Sigmoid colon (tissue), 4 donors: ENCODE measurements around the gene SWSAP1.

ENCODE experiments used
- EP300 ChIP-seq, 4 donors: sonication (generic); formaldehyde crosslinking; IDR thresholded peaks; one replicate each; pipeline ENCODE4 v1.6.1; 2017; ENCODE audit warnings: antibody characterized with exemption in 4 of 4
- POLR2A ChIP-seq, 2 donors: fragments of 450-650 bp; IDR thresholded peaks; one replicate each; pipeline ENCODE4 v1.6.1; 2016; ENCODE audit warnings: antibody characterized with exemption in 2 of 2, mild to moderate bottlenecking in 2 of 2, moderate library complexity in 2 of 2
- POLR2AphosphoS5 ChIP-seq, 4 donors: sonication (generic); formaldehyde crosslinking; IDR thresholded peaks; one replicate each; pipeline ENCODE4 v1.6.1; 2017; ENCODE audit warnings: antibody characterized with exemption in 4 of 4
- TF ChIP-seq, protein P1 (sequence below), 4 experiments: fragments of 450-650 bp in 3 of 4; fragments of 200-600 bp in 1 of 4; IDR thresholded peaks; one replicate each; pipeline ENCODE4 v1.5.1; 2016 to 2019; ENCODE audit warnings: antibody characterized with exemption in 4 of 4, mild to moderate bottlenecking in 3 of 4, moderate library complexity in 2 of 4

DNA sequence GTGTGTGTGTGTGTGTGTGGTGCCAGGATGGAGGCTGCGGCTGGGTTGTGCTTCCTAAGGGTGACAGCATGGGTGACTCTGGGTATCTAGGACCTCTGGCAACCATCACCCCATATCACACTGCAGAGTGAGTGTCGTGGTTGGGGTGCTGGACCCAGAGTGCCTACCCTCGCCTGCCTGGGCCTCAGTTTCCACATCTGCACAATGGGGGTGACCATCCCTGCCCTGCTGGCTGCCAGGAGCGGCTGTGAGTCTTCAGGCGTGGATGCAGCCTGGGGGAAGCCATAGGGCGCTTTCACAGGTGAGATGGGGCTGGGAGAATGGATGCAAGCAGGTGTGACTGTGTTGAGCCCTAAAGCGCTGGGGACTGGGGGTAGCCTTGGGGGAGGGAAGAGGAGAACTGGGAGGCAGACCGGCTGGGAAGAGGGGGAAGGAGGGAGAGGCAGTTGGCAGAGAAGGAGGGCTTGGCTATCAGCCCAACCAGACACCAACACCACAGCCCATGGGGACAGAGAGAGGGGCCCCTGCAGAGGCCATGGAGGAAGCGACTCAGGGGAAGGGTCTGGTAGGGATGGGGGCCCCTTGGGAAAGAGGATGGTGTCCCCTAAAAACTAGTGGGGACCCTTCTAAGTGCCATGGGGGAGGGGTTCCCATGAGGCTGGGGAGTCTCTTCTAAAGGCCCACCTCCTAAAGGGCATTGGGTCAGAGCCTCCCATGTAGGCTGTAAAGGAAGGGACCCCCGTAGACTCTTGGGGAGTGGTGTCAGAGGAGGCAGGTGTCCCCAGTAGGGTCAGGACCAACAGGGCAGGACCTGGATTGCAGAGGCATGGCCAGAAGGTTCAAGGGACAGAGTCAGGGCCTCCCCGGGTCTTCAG is 17.6 kb upstream of the SWSAP1 start:
- TF ChIP-seq POLR2A (IDR thresholded peaks at IDR 0.05) (no peak), EP300 (IDR thresholded peaks at IDR 0.05) (no peak), POLR2AphosphoS5 (IDR thresholded peaks at IDR 0.05) (no peak)
- TF ChIP-seq, protein P1, sequence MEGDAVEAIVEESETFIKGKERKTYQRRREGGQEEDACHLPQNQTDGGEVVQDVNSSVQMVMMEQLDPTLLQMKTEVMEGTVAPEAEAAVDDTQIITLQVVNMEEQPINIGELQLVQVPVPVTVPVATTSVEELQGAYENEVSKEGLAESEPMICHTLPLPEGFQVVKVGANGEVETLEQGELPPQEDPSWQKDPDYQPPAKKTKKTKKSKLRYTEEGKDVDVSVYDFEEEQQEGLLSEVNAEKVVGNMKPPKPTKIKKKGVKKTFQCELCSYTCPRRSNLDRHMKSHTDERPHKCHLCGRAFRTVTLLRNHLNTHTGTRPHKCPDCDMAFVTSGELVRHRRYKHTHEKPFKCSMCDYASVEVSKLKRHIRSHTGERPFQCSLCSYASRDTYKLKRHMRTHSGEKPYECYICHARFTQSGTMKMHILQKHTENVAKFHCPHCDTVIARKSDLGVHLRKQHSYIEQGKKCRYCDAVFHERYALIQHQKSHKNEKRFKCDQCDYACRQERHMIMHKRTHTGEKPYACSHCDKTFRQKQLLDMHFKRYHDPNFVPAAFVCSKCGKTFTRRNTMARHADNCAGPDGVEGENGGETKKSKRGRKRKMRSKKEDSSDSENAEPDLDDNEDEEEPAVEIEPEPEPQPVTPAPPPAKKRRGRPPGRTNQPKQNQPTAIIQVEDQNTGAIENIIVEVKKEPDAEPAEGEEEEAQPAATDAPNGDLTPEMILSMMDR (IDR thresholded peaks at IDR 0.05), result no peak
